Activated CD4-positive, CD25-positive, alpha-beta regulatory T cell treated with anti-CD3 and anti-CD28 coated beads, Interleukin-2, amount 50 U/mL, for 24 hours (primary cell): ENCODE measurements around the gene TREML4.
"Not testable (repeated sequence)": the region's sequence is repeated elsewhere in the genome, so short reads cannot be mapped to it uniquely, and the experiment has no call there.

Experiments
- ATAC-seq, 2 donors: fragments of 150-1000 bp; cut with Tn5 transposase; one replicate each; pipeline ENCODE4 v1.10.0; 2021; ENCODE audit warnings: mild to moderate bottlenecking in 1 of 2, moderate library complexity in 1 of 2

The TREML4 gene

GRCh38 chr6:41228096-41228495, at the start of gene TREML4:
TREML4 (plus strand) TSS chr6:41228349; CDS start chr6:41228428, 79 bp downstream.
- ATAC-seq = no peak

- ATAC-seq = no peak
These were observed 49.0 kb upstream of the TREML4 start for GRCh38 chr6:41179163-41179562.

- no peak for ATAC-seq
These were observed 46.6 kb upstream of the TREML4 start for GRCh38 chr6:41181566-41181965.

- peak; percentile 60 to 71 for ATAC-seq
These were observed 45.8 kb upstream of the TREML4 start for GRCh38 chr6:41182069-41183034.

- no peak for ATAC-seq
These were observed 43.4 kb upstream of the TREML4 start for GRCh38 chr6:41184761-41185160.

GRCh38 chr6:41186031-41186562, 42.1 kb upstream of the TREML4 start:
- ATAC-seq = no peak

GRCh38 chr6:41187924-41188886, 39.9 kb upstream of the TREML4 start:
- no peak for ATAC-seq

- ATAC-seq = not testable (repeated sequence)
These were observed 39.1 kb upstream of the TREML4 start for GRCh38 chr6:41189046-41189445.

GRCh38 chr6:41189967-41190366, 38.2 kb upstream of the TREML4 start:
- no peak for ATAC-seq

GRCh38 chr6:41190791-41191190, 37.4 kb upstream of the TREML4 start:
- ATAC-seq = no peak

GRCh38 chr6:41191569-41191968, 36.6 kb upstream of the TREML4 start:
- peak; percentile 58 to 61 for ATAC-seq

- ATAC-seq = no peak
These were observed 34.9 kb upstream of the TREML4 start for GRCh38 chr6:41193171-41193734.

- ATAC-seq = no peak
These were observed 34.3 kb upstream of the TREML4 start for GRCh38 chr6:41193884-41194283.

GRCh38 chr6:41194386-41194785, 33.8 kb upstream of the TREML4 start:
- no peak for ATAC-seq

- ATAC-seq = no peak
These were observed 30.9 kb upstream of the TREML4 start for GRCh38 chr6:41197234-41197633.

GRCh38 chr6:41199552-41200246, 28.4 kb upstream of the TREML4 start:
- peak; percentile 77 to 81 for ATAC-seq

- ATAC-seq = peak; percentile 18 to 21
These were observed 27.8 kb upstream of the TREML4 start for GRCh38 chr6:41200296-41200900.

GRCh38 chr6:41200901-41201763, 27.0 kb upstream of the TREML4 start, which contains the start of gene TREML2:
TREML2 (minus strand) TSS chr6:41201149; CDS start chr6:41201008, 141 bp downstream.
- ATAC-seq = peak; percentile 7

- ATAC-seq = no peak
These were observed 26.4 kb upstream of the TREML4 start for GRCh38 chr6:41201764-41202173.

- ATAC-seq = no peak
These were observed 24.0 kb upstream of the TREML4 start for GRCh38 chr6:41204156-41204555.
